Measurements from ENCODE around the gene CKAP5.
"Not testable (repeated sequence)": the region's sequence is repeated elsewhere in the genome, so short reads cannot be mapped to it uniquely, and the experiment has no call there.

Gene CKAP5

GRCh38 chr11:46855167-46855566 is 9.1 kb upstream of the CKAP5 start:
- DNase-seq (ENCODE audit: low spot score) = no peak

DNA sequence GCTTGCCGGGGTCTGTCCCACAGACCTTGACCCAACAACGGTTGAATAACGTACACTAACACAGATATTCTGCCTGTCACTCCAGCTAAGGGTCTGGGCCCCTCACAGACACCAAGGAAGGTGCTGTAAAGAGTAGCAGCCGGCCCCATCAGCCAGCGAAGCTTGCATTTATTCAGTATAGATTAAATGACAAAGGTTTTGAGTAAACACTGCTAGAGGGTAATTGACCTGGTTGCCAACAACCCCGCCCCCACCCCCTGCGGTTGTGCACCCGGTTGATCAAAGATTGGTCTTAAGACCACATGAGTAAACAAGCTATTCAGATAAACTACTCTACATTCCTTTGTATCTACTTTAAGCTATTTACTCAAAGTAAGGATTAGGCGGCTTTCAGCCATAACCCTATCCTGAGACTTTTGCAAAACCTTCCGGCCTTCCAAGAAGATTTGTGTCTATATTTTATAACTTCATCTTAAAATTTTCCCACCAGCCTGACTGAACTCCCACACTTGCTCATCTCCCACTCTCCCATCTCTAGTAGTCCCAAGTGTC is 4.8 kb upstream of the CKAP5 start:
- DNase-seq (ENCODE audit: low spot score) = no peak

DNA sequence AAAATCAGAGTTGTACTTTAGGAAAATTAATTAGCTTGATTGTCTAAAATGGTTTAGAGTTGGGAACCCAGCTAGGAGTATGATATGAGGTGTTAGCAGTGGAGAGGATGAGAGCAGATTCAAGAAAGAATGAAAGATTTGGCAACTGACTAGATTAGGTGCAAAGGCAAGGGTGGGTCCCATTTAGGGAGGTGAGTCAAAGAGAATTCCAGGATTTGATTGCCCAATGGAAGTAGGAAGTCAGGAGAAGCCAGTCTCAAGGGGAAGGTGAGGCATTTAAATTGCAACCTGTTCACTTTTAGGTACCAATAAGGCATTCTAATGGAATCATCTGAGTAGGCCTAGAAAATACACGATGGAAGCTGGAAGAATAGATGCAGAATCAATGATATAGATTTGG is 3.6 kb upstream of the CKAP5 start:
- no peak for DNase-seq (ENCODE audit: low spot score)

DNA sequence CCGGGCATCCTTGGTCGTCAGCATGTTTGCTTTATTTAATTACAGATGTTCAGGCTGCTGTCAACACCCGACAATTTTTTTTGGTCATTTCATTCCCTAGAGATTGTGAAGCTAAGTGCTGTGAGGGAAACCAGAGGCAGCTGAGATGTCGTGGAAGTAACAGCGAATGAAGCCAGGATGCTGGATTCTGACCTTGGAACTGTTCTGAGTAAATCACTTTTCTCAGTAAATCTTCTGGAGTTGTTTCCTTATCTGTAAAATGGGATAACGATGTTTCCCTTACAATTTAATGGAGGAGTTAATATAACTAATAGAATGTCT is 390 bp upstream of the CKAP5 start:
- peak; percentile 21 for DNase-seq (ENCODE audit: low spot score)

DNA sequence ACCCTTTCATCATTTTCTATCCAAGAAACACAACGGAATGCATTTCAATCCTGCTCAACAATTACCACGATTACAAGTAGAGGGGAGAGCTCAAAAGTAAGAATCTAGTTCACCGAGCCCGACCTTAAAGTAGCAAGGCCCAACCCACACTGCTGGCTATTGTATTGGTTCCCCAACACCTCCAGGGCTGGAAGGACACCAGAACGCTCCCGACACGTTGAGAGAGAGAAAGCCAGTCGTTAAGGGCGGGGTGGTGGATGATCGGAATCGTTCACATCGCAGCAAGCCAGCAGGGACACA is 690 bp downstream of the CKAP5 start:
- DNase-seq (ENCODE audit: low spot score) = no peak

DNA sequence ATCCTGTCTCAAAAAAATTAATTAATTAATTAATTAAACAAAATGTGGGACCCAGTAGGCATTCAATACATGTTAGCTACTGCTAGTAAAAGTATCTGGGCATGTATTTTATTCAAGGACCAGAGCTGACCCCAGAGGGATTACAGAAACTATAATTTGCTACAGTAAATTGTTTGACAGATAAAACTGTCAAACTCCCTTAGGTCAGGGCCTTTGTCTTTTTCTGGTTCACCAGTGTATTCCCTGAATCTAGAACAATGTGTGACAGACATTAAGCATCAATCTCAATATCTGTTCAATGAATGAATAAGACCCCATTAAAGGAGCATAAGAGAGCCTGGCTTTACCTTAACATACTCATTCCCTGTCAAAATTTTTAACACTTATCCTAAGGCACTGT is 6.0 kb downstream of the CKAP5 start:
- no peak for DNase-seq (ENCODE audit: low spot score)

DNA sequence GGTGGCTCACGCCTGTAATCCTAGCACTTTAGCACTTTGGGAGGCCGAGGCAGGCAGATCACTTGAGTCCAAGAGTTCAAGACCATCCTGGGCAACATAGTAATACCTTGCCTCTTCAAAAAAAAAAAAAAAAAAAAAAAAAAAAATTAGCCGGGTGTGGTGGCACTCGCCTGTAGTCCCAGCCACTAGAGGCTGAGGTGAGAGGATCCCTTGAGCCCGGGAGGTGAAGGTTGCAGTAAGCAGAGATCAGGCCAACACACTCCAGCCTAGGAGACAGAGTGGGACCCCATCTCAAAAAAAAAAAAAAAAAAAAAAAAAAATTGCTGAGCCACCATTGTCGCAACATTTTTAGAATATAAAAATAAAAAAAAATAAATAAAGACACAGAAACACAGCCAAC is 7.6 kb downstream of the CKAP5 start:
- DNase-seq (ENCODE audit: low spot score) = no peak

GRCh38 chr11:46837860-46838259 is 8.2 kb downstream of the CKAP5 start:
- no peak for DNase-seq (ENCODE audit: low spot score)

DNA sequence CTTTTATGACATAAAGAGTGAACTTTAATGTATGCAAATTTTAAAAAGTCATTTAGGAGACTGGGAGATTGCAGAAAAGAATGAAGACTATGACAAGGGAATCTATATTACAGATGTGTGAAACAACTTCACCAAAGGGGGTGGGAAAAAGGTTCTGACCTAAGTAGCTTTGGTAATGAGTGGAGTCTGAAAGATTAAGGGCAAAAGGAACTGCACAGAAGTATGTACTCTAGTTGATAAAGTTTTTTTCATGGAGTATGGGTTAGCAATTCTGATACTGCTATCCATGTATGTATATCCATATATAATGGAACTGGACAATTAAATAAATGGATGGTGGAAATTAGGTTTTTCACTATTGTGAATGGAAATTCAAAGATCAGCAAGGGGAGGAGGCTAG is 9.2 kb downstream of the CKAP5 start:
- DNase-seq (ENCODE audit: low spot score) = no peak

- DNase-seq (ENCODE audit: low spot score) = no peak
Observed at GRCh38 chr11:46836431-46836830, 9.6 kb downstream of the CKAP5 start.

DNA sequence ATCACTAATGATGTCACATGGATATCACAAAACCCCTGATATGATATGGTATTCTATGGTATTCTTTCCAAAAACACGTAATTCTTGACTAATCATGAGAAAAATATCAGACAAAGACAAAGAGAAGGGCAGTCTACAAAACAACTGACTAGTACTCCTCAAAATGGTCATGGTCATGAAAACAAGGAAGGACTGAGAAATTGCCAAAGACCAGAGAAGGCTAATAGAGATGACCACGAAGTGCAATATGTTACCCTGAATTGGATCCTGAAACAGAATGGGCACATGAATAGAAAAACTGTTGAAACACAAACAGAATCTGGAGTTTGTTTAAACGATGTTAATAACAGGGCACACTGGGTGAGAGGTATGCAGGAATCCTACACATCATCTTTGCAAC is 10.2 kb downstream of the CKAP5 start:
- no peak for DNase-seq (ENCODE audit: low spot score)

- DNase-seq (ENCODE audit: low spot score) = no peak
Observed at GRCh38 chr11:46834821-46835220, 11.3 kb downstream of the CKAP5 start.

DNA sequence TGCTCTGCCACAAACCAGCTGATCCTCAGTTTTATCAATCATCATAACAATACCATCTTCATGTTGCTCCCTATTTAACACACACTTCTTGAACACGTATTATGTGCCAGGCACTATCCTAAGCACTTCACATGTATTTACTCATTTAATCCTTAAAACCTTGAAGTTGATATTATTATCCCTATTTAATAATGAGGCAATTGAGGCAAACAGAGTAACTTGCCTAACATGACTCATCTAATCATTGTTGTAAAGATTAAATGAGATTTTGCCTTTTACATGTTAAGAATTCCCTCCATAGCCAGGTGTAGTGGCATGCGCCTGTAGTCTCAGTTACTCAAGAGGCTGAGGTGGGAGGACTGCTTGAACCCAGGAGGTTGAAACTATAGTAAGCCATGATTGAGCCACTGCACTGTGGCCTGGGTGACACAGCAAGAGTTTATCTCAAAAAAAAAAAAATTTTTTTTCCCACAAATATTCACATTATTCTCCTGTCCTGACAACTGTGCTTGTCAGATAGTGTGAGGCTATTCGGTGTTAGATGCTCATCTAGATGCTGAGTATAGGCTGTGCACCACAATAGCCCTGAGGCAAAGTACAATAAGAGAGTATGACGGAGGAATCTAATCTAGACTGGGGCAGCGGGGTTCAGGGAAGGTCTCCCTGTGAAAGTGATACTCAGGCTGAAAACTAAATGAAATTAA is 13.4 kb downstream of the CKAP5 start:
- DNase-seq (ENCODE audit: low spot score) = no peak

DNA sequence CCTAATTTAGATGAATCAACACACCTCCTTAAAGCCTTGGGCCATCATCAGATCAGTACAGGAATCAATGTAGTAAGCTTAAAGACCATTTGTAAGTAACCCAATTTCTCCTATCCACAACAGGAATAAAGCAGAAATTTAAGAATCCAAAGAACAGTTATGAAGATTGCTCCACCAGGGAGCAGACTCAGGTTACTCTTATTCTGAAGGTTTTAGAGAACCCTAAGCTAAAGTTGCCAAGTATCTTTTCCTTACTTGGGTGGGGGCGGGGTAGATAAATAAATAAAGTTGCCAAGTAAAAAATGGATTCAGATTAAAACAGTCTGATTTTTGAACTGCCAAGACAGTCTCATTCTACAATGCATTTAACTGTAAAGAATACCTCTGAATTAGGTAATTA is 18.1 kb downstream of the CKAP5 start:
- DNase-seq (ENCODE audit: low spot score) = no peak

GRCh38 chr11:46826310-46827044 is 19.6 kb downstream of the CKAP5 start:
- peak; percentile 74 for DNase-seq (ENCODE audit: low spot score)

DNA sequence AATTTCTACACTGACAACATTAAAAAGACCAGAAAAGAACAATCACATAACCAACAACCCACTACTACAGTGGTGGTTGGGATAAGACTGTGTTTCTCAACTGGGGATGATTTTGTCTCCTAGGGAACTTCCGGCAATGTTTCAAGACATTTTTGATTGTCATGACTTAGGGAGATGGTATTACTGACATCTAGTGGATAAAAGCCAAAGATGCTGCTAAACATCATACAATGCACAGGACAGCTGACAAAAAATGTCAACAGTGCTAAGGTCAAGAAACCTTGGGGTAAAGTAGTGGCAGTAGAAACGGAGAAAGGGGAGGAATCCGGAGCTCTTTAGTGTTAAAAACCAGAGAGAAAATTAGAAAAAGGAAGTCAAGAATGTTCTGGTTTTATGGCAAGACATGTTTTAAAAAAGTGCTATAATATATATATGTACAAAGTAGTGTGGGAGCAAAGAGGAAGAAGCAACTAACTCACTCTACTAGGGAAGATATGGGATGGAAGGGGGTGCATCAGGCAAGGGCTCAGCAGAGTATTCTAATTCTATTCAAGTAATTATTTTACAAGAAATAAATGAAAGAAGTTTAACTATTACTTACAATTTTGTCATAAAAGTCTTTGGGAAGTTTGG is 37.2 kb downstream of the CKAP5 start:
- DNase-seq (ENCODE audit: low spot score) = peak; percentile 4

GRCh38 chr11:46801694-46802470 is 44.2 kb downstream of the CKAP5 start:
- DNase-seq (ENCODE audit: low spot score) = no peak

GRCh38 chr11:46800177-46800576 is 45.9 kb downstream of the CKAP5 start:
- DNase-seq (ENCODE audit: low spot score) = no peak

GRCh38 chr11:46799725-46800124 is 46.4 kb downstream of the CKAP5 start:
- not testable (repeated sequence) for DNase-seq (ENCODE audit: low spot score)

DNA sequence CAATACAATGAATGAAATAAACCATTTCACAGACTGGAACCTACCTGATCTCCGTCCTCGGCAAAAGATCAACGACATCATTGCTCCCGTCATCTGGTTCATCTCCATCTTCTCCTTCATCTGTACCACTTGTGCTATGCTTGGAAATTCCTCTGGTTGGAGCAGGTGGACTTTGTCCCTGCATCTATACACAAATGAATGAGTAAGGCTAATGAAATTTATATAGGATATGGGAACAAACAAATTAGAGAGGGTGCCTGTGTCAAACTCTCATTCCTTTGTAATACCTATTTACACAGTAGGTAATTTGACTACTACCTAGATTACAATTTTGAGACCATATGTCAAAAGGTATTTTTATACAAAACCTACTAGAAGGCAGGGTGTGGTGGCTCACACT is 67.7 kb downstream of the CKAP5 start:
- DNase-seq (ENCODE audit: low spot score) = no peak

DNA sequence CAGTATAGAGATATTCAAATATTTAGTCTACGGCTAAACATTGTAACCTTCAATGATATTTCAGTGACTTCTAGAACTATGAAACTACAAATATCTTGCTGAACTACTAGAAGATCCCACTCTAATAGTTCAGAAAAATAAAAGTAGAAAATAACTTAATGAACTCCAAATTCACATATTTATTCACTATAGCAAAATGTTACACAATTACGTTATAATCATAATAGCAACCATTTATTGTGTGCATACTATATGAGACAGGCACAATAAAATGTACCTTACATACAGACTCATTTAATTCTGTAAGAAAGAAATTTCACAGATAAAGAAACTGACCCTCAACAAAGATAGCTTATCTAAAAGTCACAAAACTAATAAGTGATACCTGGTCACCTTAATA is 69.2 kb downstream of the CKAP5 start:
- DNase-seq (ENCODE audit: low spot score) = no peak

DNA sequence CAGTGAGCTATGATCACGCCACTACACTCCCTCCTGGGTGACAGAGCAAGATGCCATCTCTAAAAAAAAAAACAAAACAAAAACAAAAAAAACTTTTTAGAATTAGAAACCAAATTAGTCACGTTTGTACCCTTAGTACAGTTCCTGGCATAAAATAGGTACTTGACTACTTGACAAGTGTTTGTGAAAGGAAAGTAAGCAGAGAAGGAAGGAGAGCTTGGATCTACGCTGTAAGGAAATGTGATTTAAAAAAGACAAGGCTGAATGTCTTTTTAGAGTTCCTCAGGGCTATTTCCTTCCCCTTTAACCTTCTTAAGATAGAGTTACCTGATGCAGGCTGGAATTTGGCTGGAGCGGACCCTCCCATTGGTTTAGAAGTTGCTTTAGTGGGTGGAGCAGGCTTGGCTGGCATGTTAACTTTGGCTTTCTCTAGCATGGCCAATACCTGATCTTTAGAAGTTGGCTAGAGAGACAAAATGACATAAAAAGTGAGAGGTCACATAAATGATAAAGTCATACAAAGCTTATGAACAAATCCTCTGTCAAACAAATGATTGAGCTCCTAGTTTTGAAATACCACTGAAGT is 76.4 kb downstream of the CKAP5 start:
- no peak for DNase-seq (ENCODE audit: low spot score)
